ENCODE data around the gene MAP2K5. TPM values are rescaled to one million over a fixed set of nuclear protein-coding genes. Genes with fewer than 3 reads are reported as not detected.

The MAP2K5 gene
- total and polyA plus RNA-seq, 9 of the 15 experiments (the other 6 are each of a cell fraction or from before 2014, with no cell fraction given) = 0.41 to 16.5 (median 7.5) TPM

- peak; percentile 96 for TF ChIP-seq NR2C1 (IDR thresholded peaks at IDR 0.05)
- peak; percentile 97 for TF ChIP-seq NR2C1 (tag; IDR thresholded peaks at IDR 0.05)
- TF ChIP-seq PHF20 (IDR thresholded peaks at IDR 0.05; ENCODE audit: partially characterized antibody) = peak; percentile 71
- TF ChIP-seq GABPA (tag; conservative IDR thresholded peaks at IDR 0.05; ENCODE audit: low read depth) = peak; percentile 97
- TF ChIP-seq OTX1 (CRISPR knock-in tag; IDR thresholded peaks at IDR 0.05) = 0 out of 2 replicates have a peak, but pooled peaks have one; percentile 28
- peak; percentile 55; the same call in 1 of the 2 replicates for TF ChIP-seq THAP12 (CRISPR knock-in tag; IDR thresholded peaks at IDR 0.05)
- TF ChIP-seq ZNF445 (CRISPR knock-in tag; IDR thresholded peaks at IDR 0.05; ENCODE audit: low read depth) = no peak
- TF ChIP-seq TRIM28 (IDR thresholded peaks at IDR 0.05) = no peak
- TF ChIP-seq CSDE1 (IDR thresholded peaks at IDR 0.05) = no peak
- no peak for TF ChIP-seq ZC3H4 (CRISPR knock-in tag; IDR thresholded peaks at IDR 0.05; ENCODE audit: borderline replicate concordance)
- no peak for TF ChIP-seq RFX7 (CRISPR knock-in tag; IDR thresholded peaks at IDR 0.05)
- 0 out of 2 replicates have a peak, but pooled peaks have one; percentile 29 for TF ChIP-seq THRB (CRISPR knock-in tag; conservative IDR thresholded peaks at IDR 0.05)
- no peak for TF ChIP-seq ZNF124 (CRISPR knock-in tag; IDR thresholded peaks at IDR 0.05)
- no peak for TF ChIP-seq PRMT5 (CRISPR knock-in tag; IDR thresholded peaks at IDR 0.05)
- peak; percentile 79 for TF ChIP-seq GMEB1 (CRISPR knock-in tag; IDR thresholded peaks at IDR 0.05)
- peak; percentile 88 for TF ChIP-seq GATAD2B (IDR thresholded peaks at IDR 0.05; ENCODE audit: borderline replicate concordance)
- no peak for TF ChIP-seq PATZ1 (CRISPR knock-in tag; IDR thresholded peaks at IDR 0.05; ENCODE audit: borderline replicate concordance)
- no peak for TF ChIP-seq GATA2 (CRISPR knock-in tag; IDR thresholded peaks at IDR 0.05)
- TF ChIP-seq JUND (IDR thresholded peaks at IDR 0.05; ENCODE audit: borderline replicate concordance, low read depth, low read length) = 0 out of 2 replicates have a peak, but pooled peaks have one; percentile 21
- TF ChIP-seq JUND (tag; IDR thresholded peaks at IDR 0.05; ENCODE audit: borderline replicate concordance, low read depth, low read length) = no peak
- peak; percentile 81 for TF ChIP-seq POLR2A (conservative IDR thresholded peaks at IDR 0.05)
These were observed at the start of gene MAP2K5 (continued) for GRCh38 chr15:67542420-67543347.
